COLO668 (cell line): ENCODE results near the gene SNRPN.
"Not testable (repeated sequence)": the region's sequence is repeated elsewhere in the genome, so short reads cannot be mapped to it uniquely, and the experiment has no call there.

Source experiments
- DNase-seq: peaks from one replicate; lab custom pipeline; 2025; ENCODE audit not compliant: unreplicated experiment; lab: John Stamatoyannopoulos, UW

SNRPN gene

DNA sequence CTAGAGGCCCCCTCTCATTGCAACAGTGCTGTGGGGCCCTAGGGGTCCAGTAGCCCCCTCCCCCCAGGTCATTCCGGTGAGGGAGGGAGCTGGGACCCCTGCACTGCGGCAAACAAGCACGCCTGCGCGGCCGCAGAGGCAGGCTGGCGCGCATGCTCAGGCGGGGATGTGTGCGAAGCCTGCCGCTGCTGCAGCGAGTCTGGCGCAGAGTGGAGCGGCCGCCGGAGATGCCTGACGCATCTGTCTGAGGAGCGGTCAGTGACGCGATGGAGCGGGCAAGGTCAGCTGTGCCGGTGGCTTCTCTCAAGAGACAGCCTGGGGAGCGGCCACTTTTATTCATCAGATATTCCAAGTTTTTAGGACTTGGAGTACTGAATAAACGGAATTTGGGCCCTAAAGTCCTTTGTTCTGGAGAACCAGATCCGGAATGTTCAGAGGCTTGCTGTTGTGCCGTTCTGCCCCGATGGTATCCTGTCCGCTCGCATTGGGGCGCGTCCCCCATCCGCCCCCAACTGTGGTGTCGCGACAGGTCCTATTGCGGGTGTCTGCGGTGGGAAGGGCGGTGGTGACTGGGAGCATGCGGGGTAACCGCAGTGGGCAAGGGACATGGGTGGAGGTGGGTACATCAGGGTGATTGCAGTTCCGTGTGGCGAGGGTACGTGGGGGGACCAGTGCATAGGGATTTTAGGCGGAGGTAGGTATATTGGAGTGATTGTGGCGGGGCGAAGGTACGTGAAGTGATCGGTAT, at the start of gene SNRPN, which contains the start of gene SNURF:
Gene SNRPN (plus strand): TSS at position 205 of the 748 bp plus-strand sequence. CDS start 19,467 bp downstream, outside the sequence.
Gene SNURF (plus strand): TSS at position 205 of the 748 bp plus-strand sequence. CDS start 62 bp downstream, at position 267.
- peak; percentile 84 for DNase-seq

DNA sequence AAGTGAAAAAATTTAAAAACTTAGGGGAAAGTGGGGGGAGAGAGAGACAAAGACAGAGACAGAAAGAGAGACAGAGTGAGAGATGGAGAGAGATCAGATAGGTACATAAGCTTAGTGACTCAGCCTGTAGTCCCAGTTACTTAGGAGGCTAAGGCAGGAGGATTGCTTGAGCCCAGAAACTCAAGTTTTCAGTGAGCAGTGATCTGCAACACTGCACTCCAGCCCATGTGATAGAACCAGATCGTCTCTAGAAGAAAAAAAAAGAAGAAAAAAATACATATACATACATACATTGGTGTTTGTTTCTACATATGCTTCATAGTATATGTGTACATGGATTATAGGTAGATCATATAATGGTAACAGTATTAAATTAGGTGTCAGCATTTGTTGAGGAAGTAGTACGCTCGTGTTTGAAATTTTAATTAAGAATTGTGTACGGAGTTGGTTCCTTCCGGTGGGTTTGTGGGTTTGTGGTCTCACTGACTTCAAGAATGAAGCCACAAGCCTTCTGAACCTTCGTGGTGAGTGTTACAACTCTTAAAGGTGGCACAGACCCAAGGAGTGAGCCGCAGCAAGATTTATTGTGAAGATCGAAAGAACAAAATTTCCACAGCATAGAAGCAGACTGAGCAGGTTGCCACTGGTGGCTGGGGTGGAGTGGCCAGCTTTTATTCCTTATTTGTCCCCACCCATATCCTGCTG, 38.3 kb upstream of the SNRPN start:
- no peak for DNase-seq

DNA sequence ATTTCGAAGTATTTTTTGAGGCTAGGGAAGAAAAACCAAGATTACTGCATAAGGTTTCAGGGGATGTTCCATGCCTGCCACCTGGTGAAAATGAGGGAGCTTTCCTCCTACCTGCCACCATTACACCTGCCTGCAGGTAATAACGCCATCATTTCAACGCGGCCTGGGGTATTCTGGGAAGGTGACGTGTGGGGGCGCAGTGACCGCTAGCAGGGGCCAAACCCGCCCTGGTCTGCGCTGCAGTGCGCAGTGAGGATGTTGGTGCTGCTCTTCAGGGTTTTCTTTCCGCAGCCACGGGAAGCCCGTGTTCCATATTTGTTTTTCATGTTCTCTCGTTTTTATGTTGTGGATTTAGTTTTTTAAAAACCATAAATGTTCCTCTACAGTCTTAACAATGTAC, 37.4 kb upstream of the SNRPN start:
- no peak for DNase-seq

DNA sequence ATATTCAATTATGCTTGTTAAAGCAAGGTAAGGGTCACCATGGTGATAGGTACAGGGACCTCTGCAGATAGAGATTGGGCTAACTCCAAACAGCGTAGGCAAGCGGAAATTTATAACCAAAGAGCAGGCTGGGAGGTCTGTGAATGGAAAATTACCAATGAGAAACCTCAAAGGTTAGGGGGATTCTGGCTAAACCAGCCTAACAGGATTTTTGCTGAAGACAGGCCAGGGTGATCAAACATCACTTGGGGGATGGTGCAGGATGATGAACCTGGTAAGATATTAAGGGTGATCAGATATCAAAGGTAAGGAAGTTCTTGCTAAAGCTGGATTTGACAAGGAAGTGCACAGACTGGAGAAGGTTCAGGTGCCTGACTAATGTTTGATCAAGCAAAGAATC, 35.3 kb upstream of the SNRPN start:
- peak; percentile 10 for DNase-seq

DNA sequence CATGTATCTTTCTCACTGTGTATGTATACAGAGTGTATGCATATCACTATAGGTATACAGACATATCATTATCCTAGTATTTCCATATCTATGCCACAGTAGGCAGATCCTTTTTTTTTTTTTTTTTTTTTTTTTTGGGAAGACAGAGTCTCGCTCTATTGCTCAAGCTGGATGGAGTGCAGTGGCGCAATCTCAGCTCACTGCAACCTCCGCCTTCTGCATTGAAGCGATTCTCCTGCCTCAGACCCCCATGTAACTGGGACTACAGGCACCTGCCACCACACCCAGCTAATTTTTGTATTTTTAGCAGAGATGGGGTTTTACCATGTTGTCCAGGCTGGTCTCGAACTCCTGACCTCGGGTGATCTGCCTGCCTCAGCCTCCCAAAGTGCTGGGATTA, 32.0 kb upstream of the SNRPN start:
- DNase-seq = not testable (repeated sequence)

DNA sequence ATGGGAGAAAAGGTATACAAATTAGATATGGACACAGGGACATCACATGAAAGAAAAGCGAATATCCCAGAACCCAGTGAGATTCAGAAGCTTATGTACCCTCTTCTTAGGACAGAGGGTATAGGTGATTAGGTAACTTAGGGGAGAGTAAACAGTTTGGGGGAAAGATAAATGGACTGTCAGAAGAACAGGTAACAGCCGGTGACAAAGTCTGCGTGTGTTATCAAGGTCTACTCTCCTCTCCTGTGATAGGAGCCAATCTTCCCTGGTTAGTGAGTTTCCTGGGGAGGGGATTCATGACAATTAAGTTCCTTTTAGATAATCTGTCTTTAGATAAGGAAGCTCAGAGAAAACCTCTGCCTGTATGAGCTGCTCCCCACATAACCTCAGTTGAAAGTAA, 30.6 kb upstream of the SNRPN start:
- DNase-seq = no peak

DNA sequence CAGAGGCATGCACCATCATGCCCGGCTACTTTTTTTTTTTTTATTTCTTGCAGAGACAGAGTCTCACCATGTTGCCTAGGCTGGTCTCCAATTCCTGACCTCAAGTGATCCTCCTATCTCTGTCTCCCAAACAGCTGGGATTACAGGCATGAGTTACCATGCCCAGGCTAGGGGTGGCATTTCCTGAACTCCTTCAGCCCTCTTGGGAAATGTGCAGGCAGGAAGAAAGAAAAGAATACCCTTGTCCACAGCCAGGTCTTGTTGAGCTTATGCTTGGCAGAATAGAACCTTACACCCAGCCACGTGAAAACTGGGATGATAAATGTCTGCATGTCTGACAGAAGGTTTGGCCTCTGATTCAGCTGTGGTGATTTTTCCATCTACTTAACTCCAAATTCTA, 30.2 kb upstream of the SNRPN start:
- no peak for DNase-seq

DNA sequence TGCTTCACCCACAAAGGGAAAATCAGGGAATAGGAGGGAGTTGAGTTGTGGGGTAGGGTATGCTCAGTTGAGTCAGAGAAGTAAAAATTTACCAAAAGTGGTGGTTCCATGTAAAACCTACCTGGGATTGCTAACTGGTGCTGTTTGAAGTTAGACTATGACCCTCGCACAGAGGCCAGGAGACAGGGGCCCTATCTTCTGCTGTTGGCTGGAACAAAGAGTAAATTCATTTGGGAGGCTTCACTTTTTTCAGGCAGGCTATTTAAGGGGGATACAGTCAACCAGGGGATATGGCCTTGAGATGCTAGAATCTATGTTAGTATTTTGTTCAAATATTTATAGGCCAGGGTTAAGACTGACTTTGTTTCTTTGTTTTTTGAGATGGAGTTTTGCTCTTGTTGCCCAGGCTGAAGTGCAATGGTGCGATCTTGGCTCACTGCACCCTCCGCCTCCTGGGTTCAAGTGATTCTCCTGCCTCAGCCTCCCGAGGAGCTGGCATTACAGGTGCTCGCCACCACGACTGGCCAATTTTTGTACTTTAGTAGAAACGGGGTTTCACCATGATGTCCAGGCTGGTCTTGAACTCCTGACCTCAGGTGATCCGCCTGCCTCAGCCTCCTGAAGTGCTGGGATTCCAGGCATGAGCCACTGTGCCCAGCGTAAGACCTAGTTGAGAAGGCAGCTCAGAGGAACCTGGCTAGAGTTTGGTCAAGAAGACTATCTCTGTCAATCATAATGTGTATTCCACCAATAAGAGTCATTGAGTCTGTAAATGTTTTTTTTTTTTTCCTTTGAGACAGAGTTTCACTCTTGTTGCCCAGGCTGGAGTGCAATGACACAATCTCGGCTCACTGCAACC, 22.7 kb upstream of the SNRPN start:
- DNase-seq = not testable (repeated sequence)

DNA sequence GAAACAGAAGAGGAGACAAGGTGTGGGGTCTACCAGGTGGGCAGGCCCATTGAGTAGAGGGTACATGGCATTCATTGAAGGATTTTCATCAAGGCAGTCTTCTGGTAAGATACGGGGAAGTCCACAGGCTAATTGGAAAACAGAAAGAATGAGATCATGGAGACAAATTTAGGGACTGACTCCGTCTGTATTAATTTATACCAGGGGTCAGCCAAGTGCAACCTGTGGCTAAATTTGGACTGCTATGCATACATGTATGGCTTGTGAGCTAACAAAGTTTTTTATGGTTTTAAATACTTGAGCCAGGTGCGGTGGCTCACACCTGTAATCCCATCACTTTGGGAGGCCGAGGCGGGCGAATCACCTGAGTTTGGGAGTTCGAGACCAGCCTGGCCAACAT, 21.1 kb upstream of the SNRPN start:
- DNase-seq = no peak

DNA sequence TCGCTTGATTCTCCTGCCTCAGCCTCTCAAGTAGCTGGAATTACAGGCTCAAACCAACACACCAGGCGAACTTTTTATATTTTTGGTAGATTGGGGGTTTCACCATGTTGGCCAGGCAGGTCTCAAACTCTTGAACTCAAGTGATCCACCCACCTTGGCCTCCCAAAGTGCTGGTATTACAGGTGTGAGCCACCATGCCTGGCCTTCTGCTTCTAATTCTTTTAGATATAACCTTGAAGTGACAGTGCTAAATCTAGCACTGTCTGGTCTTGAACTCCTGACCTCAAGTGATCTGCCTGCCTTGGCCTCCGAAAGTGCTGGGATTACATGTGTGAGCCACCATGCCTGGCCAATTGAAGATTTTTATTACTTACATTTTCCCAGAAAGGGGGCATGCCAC, 16.6 kb upstream of the SNRPN start:
- not testable (repeated sequence) for DNase-seq

DNA sequence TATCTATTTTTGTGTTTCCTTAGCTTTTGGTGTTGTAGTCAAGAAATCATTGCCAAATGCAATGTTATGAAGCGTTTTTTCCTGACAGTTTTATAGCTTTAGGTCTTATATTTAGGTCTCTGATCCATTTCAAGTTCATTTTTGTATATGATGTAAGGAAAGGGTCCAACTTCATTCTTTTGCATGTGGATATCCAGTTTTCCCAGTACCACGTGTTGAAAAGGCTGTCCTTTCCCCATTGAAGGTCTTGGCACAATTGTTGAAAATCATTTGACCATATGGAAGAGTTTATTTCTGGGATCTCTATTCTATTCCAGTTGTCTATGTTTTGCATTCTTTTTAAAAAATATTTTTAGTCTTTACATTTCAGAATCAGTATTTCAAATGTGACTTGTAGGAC, 14.6 kb upstream of the SNRPN start:
- no peak for DNase-seq

DNA sequence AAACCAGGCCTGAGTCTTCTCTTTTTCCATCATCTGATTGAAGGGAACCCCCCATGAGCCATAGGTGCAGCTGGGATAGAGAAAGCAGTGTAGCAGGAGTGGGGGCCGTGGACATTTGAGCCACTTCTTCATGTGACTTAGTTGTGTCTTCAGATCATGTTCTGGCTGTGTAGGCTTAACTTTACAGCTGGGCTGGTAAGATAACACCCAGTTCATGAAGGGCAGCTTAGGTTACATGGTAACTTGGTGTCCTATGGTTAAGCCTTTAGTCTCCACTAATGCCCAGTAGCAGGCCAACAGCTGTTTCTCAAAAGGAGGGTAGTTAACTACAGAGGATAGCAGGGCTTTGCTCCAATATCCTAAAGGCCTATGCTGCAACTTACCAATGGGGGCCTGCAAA, 11.4 kb upstream of the SNRPN start:
- DNase-seq = no peak

DNA sequence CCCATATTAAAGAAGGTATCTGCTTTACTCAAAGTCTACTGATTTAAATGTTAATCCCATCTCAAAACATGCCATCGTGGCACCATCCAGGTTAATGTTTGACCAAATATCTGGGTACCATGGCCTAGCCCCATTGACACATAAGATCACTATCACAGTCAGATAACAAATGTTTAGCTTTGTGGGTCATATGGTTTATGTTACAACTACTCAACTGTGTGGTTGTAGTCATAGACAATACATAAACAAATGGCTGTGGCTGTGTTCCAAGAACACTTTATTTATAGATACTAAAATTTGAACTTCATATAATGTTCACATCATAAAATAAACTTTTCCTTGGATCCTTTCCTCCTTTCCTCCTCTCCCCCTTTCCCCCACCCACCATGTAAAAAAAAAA, 9.8 kb upstream of the SNRPN start:
- peak; percentile 5 for DNase-seq

DNA sequence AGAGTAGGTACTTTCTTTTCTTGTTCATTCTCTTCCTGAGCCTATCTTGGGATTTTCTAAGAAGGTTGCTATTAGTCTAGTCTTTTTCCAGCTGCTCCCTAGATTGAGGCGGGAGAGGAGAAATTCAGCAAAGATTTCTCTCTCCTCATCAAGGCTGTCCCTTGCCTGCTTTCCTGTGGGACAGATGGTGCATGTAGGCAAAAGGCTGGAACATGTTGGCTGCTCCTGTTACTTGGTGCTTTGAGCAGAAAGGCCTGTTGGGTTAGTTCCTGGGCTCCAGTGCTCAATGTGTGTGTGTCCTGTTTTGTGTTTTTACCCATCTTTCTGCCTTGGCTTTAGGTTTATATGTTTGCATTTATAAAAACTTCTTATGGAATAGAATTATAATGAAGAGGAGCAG, 9.1 kb upstream of the SNRPN start:
- DNase-seq = no peak

DNA sequence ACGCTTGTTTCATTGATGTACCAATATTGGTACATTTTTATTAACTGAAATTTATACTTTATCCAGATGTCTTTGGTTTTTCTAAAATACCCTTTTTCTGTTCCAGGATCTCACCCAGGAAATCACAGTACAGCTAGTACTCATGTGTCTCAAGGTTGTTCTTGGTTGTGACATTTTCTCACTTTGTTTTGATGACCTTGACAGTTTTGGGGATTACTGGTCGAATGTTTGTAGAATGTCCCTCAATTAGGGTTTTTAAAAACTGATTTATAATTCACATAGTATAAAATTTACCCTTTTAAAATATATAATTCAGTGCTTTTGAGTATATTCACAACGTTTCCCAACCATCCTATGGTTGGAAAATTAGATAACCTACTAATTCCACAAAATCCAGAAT, 6.3 kb upstream of the SNRPN start:
- DNase-seq = no peak

DNA sequence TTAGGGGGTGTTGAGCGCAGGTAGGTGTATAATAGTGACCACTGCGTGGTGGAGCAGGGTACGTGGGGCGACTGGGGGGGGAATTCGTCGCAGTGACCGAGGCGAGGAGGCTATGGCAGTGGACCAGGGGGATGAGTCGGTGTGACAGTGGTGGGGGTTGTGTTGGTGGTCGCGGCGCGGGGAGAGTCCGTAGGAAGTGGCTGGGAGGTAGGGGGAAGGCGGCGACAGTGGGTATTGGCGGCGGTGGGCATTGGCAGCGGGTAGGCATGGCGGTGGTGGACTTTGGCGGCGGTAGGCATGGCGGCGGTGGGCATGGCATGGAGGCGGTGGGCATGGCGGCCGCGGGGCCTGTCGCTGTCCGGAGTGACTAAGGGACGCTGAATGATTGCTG, 739 bp downstream of the SNRPN start:
- DNase-seq = peak; percentile 35

DNA sequence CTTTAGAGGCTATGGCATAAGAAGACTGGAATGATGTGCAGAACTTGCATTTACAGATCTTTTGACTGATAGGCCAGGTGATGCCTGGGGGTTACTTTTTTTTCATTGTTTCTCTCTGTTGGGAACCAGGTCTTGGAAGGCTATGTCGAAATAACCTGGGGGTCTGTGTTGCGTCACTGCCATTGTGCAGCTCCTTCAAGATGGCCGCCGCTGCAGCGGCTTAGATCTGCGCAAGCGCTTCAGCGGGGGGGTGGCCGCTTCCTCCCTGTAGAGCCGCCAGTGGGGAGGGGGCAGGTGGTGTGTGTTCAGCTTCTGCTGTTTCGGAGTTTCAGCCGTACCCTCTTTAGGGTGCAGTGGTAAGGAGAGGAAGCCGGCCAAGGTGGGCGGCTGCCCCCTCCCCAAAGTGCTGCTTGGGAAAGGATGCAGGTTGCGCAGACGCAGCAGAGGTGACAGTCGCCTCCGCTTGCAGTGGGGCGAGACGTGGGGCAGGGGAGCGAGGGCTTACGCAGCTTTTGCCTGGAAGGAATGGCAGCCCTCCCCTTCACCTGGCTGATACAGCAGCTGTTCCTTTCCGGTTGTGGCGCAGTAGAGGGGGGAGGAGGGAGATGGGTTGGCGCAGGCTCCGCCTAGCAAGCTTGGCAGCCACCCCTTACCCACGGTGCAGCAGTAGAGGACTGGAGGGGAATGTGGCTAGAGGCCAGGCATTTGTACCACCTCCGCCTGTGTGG, 1.5 kb downstream of the SNRPN start:
- DNase-seq = peak; percentile 88

DNA sequence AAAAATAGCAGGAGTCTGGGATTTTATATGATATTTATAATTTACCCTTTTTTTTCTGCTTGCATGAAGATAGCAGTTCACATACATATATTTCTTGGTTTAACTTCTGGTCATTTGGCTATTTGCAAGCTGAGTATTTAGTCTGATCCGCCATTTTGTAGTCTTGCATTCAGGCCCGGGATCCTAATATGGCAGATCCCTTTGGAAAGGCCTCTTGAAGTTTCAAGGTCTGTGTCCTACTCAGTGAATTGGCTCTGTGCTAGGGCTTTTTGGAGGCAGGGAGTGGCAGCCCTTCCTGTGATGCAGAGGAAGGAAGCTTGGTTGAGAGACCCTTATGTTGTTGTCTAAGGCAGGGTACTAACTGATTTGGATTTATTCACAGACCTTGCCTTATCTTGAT, 2.9 kb downstream of the SNRPN start:
- DNase-seq = no peak

DNA sequence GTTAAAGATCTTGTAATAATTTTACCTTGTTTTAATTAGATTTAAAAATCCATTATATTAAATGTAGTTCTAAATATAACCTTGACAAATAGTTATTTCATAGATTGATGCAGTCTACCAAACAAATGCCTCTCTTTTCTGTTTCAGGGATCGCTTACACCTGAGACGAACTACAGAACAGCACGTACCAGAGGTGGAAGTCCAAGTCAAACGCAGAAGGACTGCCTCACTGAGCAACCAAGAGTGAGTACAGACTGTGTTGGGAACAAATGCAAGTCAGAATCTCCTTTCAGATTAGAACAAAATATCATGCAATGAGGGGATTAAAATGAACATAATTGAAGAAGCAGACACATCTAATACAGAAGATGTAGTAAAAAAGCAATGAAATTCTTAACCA, 7.2 kb downstream of the SNRPN start:
- DNase-seq = no peak

DNA sequence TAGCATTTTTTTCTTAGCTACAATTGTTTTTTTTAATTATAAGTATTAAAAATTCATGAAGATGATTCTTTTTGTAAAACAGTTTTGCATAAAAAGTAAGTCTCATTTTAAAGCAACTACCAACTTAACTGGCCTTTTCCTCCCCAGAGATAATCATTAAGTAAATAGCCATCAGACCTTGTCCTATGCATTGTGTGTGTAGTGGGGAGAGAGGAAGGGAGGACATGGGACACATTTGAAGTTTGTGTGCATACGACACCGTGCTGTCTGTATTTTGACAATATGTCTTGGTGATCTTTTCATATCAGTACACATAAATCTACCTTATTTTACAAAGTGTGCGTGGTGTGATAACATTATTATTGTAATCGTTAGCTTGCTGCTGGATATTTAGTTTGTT, 8.1 kb downstream of the SNRPN start:
- DNase-seq = no peak
